Endometrium (tissue), 2 donors: ENCODE data around the gene PALLD.
"Not testable (repeated sequence)": the region's sequence is repeated elsewhere in the genome, so short reads cannot be mapped to it uniquely, and the experiment has no call there.

Experiments
- FAIRE-seq: peaks from 2 replicates; lab custom pipeline; 2012; peaks lifted over from hg19 to GRCh38; lab: Jason Lieb, UNC
- donor health status: control.
- donor health status: control.

The PALLD gene

DNA sequence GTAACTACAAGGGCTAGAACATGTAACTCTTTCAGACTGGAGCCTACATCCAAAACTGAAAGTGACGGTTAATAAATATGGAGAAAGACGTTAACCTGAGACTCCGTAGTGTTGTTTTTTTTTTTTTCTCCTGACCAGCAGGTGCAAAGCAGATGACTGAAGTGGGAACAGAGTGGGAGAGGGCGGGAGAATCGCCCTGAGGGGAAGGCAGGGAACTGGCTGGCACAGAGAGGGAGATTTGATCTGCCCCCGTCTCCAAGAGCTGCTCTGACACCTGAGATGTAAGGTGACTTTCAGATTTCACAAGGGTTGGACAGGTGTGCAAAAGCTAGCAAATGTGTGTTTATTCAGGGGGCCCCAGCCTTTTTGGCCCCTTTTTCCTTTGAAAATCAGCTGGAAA lies 180.2 kb downstream of the PALLD start:
- no peak for FAIRE-seq

DNA sequence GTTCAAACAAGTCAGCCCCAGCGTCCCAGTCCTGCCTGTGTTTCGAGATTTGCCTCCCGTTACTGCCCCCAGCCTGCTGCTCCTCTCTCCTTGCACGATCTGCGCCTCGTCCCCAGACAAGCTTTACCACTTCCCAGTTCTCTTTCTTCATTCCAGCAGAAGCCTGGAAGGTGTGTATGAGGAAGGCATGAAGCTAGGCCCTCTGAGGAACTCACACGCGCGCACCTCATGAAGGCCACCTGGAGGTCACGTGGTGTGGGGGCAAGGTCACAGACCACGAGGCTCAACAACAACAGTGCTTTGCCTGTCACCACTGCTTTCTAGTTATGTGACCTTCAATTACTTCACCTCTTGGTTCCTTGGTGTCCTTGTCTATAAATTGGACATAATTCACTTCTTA lies 181.0 kb downstream of the PALLD start:
- FAIRE-seq = no peak

DNA sequence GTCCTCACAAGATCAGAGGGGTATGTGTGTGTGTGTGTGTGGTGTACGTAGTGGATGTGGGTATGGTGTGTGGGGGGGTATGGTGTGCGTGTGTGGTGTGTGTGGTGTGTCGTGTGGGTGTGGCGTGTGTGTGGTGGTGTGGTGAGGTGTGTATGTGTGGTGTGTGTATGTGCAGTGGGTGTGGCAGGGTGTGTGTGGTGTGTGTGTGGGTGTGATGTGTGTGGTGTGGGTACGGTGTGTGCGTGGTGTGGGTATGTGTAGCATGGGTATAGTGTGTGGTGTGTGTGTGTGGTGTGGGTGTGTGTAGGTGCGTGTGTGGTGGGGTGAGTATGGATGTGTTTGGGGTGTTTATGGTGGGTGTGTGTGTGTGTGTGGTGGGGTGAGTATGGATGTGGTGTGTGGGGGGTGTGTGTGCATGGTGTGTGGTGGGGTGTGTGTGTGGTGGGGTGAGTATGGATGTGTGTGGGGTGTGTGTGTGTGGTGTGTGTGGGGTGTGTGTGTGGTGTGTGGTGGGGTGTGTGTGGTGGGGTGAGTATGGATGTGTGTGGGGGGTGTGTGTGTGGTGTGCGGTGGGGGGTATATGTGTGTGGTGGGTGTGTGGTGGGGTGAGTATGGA lies 182.0 kb downstream of the PALLD start:
- FAIRE-seq = no peak

DNA sequence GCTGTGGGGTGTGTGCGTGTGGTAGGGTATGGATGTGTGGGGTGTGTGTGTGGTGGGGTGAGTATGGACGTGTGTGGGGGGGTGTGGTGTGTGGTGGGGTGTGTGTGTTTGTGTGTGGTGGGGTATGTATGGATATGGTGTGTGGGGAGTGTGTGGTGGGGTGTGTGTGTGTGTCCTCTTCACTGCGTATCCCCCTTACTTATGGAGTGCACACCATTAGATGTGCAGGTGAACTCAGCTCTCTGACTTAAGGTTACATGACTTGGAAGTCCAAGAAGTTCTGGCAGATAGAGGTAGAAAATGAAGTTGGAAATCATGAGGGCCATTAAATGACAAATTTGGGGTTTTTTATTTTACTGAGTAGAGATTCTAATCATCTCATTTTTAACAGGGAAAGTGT lies 182.5 kb downstream of the PALLD start:
- no peak for FAIRE-seq

DNA sequence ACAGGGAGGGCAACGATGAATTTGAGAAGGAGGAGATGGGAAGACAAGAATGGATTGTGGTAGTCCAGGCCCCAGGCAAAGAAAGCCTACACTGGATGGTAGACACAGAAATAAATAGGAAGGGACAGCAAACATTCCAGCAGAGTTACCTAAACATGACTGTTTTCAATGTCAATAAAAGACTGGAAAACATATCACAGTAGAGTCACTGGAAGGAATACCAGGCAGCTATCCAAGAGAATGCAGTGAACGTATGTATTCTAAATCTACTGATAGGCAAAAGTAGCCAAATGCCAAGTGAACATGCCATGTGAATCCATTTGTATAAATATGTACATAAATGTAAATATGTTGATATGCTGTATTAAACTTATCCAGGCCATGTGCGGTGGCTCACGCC lies 183.0 kb downstream of the PALLD start:
- no peak for FAIRE-seq

DNA sequence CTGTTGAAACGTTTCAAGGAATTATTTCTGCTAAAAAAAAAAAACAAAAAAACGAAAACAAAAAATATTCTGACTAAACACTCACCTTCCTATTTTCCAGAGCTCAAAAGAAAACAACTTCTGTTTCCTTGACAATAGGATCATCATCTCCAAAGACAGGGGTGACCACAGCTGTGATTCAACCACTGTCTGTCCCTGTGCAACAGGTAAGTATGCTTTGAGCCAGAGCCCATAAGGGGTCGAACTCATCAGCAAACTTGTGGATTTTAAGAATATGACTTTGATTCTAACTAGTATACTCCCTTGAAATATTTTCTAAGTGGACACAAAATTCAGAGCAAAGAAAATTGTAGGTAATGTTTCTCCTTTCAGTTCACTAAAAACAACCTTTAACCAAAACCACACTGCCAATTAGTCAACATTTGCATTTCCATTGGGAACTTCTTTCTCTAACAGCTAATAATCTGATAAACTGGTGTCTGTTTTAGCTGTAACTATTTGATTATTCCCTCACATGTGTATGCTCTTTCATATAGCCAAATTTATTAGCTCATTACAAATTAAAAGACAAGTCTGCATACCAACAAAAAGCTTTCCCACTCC lies 186.1 kb downstream of the PALLD start:
- no peak for FAIRE-seq

DNA sequence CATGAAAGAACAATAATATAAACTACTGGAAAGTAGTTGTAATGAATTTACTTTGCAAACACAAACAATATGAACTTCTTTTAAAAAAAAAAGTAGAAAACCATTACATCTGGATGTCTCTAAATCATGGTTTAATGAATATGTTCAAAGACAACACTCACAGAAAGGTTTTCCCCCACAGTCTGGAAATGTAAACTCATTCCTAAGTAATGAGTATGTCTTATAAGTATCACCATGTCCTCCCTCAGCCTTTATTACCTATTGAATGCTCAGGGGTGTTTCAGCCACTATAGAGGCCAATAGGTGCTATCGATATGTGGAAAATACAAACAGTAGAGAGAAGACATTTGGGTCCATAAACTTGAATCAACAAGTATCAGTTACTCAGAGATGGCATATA lies 186.7 kb downstream of the PALLD start:
- peak; percentile 100 for FAIRE-seq

DNA sequence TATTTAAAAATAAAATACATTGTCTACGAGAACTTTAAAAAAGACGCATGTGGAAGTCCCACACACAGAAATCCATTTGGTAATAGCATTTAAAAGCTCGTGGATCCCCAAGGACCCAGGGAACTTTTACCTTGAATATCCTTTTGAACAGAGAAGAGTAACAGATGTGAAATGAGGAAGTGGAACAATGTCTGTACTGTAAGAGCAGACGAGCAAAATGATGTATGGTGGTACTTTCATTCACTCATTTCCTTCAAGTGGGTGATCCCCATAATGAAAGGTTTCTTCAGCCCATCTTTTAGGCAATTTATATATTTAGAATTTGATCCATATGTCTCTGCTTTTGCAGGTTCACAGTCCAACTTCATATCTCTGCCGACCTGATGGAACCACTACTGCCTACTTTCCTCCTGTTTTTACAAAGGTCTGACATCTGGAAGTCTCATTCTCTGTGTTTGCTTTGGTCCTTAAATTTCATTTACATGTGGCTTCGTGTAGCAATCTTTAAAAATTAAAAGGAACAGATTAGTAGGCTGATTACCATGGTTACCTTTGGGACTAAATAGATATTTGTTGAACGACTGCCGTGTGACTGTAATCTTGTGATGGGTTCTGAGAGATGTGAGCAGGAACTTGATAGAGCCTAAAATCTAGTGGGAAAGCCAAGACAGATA lies 188.4 kb downstream of the PALLD start:
- no peak for FAIRE-seq

DNA sequence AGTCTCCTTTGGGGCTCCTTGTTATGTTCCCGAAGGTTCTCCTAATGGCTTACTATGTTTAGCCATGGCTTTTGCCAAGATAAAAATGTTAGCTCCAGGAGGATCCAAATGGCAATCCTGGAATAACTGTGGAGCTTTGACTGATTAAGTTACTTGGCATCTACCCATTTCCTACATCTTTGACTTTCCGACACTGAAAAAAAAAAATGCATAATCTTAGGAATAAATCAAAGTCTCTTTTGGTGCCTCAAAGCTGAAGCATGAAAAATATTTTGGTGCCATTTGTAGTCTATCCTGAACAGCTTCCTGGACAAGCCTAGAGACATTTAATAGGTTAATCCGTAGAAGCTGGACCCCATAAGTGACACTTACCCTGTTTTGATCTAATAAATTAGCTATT lies 191.7 kb downstream of the PALLD start:
- FAIRE-seq = no peak

DNA sequence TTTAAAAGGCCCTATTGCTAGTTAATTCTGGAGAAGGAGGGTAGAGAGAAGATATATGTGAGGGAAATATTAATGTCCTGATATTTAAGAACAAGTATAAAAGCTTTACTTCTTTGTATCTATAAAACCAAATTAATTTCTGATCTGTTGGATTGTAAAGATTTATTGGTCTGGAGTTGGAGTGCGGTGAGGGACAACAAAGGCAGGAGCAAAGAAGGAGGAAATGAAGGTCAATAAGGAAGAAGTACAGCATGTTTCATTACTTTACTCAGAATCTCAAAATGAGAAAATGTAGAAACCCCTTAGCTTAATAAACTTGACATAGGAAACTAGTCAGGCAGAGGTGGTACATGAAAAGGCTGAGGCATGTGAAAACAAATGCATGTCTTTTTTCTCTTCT lies 192.9 kb downstream of the PALLD start:
- FAIRE-seq = peak; percentile 18

DNA sequence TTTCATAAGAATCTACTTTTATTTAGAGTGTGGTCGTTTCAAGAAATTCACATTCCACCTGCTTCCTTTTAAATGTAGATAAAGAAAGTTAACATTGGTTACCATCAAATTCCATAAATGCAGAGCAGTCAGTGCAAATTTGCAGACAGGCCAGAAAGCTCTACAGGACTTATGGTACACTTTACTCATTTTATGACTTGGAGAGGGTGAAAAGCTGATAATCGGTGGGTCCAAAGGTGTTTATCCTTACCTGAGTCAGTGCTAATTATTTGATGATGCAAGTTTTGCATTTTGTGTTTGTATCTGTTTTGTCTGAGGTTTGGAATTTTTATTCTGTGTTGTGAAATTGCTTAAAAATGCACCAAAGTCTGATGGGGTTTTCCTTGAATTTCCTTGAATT lies 193.3 kb downstream of the PALLD start:
- peak; percentile 4 for FAIRE-seq

DNA sequence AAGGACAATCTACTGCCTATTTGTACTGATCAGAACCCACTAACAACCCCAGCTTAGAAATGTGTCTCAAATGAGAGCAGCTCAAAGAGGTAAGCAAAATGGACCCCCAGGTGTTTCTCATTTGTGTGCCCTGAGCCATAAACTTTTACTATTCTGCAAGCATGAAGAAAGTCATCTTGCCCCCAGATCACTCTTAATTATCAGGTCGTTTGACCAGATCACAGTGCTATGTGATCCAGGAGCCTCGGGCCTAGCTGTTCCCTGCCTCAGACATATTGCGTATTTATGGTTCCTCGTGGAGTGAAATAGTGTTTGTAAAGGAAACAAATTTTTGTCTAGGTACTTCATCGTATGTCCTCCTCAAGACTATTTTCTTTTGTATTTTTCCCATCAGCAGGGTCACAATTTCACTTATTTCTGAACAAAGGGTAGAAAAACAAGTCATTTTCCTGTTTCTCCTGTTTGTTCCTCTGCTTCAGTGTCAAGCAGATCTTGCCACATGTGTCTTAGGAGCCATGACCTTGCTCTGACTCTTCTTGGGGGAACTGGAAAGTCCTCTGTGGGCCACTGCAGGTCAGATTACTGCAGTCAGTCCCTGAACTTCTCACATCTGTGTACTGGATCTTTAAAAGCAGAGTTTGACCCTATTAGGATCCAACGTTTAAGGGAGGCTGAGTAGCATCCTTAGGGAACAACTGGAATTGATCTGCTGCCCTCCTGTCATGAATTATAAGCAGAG lies 194.9 kb downstream of the PALLD start:
- FAIRE-seq = peak; percentile 98

DNA sequence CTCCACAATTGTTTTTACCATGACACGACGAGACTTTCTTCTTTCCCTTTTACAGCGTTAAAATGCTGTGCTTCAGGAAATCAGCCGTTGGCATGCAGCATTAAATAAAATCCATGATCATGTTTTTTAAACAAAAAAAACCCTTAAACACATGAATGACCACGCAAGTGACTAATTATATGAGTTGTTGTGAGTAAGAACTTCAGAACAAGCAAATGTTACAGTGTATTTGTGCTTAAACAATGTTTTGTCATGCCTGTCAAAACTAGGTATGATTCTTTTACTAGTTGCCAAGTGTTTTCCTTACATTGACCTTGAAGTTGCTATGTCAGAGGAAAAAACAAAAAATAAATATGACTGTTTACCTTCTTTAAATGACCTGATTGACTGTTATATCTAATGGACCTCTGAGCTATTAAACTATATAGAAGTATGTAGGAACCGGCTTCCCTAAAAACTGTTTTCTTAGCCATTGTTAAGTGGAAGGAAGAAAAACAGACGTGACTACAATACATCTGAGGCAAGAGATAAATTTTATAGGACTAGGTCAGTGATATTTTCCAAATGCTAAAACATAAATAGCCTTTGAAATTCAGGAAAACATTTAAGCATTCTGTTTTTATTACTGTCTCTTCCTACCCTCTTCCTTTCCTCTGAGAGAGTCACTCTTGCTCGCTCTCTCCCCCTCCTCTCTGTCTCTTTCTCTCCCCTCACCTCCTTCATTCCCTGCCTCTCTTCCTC lies 197.1 kb downstream of the PALLD start:
- FAIRE-seq = peak; percentile 100

DNA sequence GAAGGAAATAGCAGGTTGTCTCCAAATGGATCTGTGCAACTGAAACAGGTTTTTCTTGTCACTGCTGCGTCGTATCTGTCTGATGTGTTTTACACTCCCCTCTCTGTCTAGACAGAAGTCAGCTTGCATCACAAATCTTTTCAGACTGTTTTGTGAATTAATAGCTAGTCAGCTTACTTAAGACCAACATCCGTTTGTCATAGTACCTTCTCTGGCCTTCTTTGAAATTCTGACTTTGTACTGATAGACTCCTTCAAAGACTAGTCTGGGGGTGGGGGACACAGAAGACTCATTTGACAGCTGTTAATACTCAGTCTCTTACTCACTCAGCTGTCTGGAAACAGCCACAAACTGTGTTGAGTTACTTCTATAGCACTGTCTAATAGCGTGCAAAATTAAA lies 197.8 kb downstream of the PALLD start:
- FAIRE-seq = no peak

DNA sequence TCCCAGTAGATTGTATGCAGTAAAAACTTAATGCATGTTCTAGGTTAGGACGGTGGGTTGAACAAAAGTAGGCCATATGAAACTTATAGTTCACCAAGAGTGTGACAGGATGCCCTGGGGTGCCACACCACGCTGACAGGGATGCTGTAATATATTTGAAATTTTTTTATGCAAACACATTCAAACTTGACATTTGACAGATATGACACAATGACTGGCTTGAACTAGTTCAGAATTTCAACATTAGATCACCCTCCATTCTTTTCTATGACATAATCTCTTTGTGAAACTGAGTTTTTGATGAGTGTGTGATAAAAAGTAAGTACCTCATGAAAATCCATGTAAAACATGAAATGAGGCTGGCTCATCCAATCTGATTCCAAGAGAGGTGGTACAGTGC lies 198.4 kb downstream of the PALLD start:
- FAIRE-seq = no peak

DNA sequence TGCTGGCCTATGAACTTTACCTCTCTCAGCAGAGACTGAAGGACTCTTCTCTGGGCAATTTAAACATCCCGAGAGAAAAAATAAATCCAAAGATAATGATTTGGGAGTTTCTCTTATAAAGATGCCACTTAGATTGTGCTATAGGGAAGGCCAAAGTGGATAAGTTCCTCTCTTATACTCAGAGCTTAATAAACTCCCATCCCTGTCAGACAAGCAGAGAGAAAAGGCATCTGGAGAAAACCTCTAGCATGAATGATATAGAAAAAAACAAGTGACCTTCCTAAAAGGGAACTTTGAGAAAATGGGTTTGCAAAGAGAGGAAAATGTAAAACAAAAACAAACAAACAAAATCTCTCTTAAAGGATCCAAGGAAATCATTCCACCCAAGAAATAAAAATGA lies 199.4 kb downstream of the PALLD start:
- FAIRE-seq = no peak

DNA sequence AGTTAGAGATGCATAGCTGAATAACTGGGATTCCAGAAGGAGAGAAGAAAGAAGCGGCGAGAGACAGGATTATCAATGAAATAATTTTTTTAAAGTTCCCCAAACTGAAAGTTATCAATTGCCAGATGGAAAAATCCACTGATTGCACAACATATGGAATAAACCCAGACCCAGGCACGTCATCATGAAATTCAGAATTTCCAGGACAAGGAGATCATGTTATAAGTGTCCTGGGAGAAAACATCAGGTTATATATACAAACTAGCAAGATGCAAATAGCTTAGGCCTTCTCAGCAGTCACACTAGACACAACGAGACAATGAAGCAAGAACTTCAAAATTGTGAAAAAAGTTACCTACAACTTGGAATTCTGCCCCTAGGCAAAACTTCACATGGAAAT lies 200.0 kb downstream of the PALLD start:
- FAIRE-seq = no peak

DNA sequence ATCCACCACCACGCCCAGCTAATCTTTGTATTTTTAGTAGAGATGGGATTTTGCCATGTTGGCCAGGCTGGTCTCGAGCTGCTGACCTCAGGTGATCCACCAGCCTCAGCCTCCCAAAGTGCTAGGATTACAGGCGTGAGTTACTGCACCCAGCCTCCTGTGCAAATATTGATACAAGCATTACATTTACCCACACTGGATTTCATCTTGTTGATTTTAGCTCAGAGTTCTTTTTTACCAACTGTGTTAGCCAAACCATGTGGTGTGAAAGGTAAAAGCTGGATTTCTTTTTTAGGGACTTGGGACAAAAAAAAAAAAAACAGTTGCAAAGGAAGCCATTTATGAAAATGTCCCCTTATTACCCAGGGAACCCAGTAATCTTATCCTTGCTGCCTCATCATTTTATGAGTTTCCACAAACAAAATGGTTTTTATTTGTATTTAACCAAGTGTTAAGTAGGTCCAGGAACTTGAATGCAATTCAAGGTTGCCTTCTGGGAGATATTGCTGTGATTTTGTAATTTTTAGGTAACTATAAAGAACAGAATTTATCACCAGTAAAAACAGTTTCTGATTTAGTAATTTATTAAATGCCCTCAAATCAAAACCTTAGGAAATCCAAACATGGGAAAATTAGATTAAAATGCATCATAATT lies 202.5 kb downstream of the PALLD start:
- no peak for FAIRE-seq

DNA sequence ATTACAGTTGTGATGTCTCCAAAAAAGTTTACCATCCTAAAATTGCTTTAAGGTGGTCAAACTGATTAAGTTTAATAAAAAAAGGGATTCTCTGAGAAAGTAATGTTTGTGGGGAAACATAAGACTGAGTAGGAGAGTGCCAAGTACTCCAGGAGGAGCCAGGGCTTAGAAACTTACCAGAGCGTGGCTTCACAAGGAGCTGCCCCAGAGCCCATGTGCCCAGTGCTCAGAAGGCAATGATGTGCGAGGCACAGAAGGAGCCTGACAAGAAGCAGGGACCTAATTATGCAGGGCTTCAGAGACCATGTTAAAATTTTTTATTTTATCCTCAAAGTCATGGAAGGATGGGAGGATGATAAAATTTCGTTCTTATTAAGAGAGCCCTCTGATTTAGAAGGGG lies 204.2 kb downstream of the PALLD start:
- FAIRE-seq = no peak

DNA sequence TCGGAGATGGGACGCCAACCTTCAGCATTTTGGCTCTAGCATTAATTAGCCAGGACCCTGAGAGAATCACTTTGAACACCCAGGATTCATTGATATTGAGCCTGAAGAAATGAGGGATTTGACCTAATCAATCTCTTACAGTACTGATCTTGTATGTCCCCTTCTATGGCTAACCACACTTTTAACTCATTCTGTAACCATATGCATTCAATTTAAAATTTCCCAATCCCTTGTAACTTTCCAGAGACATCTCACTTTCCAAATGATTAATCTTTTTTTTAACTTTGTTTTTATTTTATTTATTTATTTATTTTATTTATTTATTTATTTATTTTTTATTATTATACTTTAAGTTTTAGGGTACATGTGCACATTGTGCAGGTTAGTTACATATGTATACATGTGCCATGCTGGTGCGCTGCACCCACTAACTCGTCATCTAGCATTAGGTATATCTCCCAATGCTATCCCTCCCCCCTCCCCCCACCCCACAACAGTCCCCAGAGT lies 205.8 kb downstream of the PALLD start:
- FAIRE-seq = not testable (repeated sequence)

DNA sequence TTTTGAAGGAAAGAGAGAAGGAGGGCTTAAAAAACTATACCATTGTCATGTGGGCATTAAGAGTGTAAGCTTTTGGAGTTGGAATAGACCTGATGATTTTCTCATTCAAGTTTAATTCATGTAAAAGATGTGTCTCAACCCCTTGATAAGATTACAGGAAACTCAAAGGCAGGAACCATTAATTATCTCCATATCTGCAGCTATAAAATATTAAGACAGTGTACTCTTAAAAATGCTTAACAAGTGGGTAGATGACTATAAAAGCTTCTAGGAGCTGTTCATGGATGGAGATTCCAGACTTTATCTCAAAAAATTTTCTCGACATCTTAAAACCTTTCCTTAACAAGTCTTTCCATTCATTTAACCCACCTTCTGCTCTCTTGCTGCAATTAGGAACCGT lies 208.3 kb downstream of the PALLD start:
- no peak for FAIRE-seq

DNA sequence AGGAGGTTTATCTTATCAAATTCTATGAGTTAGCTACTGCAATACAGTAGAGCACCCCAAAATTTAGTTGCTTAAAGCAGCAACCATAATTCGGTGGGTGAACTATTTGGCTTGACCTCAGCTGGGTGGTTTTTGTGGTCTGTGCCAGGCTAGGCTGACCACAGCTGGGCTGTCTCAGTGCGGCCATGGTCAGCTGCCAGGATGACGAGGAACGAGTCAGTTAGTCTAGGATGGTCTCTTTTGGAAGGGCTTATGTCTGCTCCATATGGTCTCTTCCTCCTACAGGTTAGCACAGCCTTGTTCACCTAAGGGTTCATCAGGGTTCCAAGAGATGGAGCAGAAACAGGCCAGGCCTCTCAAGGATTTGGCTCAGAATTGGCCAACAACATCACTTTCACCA lies 210.4 kb downstream of the PALLD start:
- no peak for FAIRE-seq
